ENCODE results near the gene IGHMBP2. TPM values are rescaled to one million over a fixed set of nuclear protein-coding genes. Genes with fewer than 3 reads are reported as not detected.
A peak's percentile ranks its signal among the peaks of the same experiment; 100 is the strongest.

Gene IGHMBP2
- total RNA-seq, 3 donors from 2014 or later (not counting 1 experiment from before 2014, with no cell fraction given) = 31.5 to 52.3 (median 48.5) TPM

- peaks cover 4 to 5% of the 10 kb centered on the region in 2 donors for H3K4me1 Mint-ChIP-seq
- intact Hi-C loops (cut with micrococcal nuclease) = no loop called here
- ATAC-seq (peak in 1 of 3 donors; percentile 28), DNase-seq (peak in 1 of 2 donors; percentile 74)
- no peak overlapping the region for H3K27ac ChIP-seq (ENCODE audit: low read length)
- no peaks in the 10 kb centered on the region for H3K36me3 ChIP-seq (ENCODE audit: control insufficient read depth, insufficient read depth, low read length)
- no peak for TF ChIP-seq CTCF (IDR thresholded peaks at IDR 0.05)
- no peak overlapping the region for H3K4me3 ChIP-seq (ENCODE audit: low read length)
- H3K4me3 Mint-ChIP-seq = no peak overlapping the region
- no peaks in the 10 kb centered on the region for H3K9me3 ChIP-seq (ENCODE audit: control insufficient read depth, insufficient read depth, low read length)
- WGBS (ENCODE audit: insufficient coverage) = 67% methylated on average over 15 of the region's 16 CpGs
- H3K4me1 ChIP-seq (ENCODE audit: control insufficient read depth, insufficient read depth, low read length) = no peaks in the 10 kb centered on the region
- H3K27ac Mint-ChIP-seq = no peak overlapping the region
- no peaks in the 10 kb centered on the region for H3K9me3 Mint-ChIP-seq
- H3K27me3 ChIP-seq (ENCODE audit: control insufficient read depth, insufficient read depth, low read length) = no peaks in the 10 kb centered on the region
- H3K27me3 Mint-ChIP-seq (ENCODE audit: low read depth in 2 of 2) = peaks cover 0 to 2% of the 10 kb centered on the region in 2 donors
- H3K36me3 Mint-ChIP-seq = no peaks in the 10 kb centered on the region
Observed at GRCh38 chr11:68962527-68963250, 59.0 kb downstream of the IGHMBP2 start.

GRCh38 chr11:68963779-68964178 is 60.1 kb downstream of the IGHMBP2 start:
- ATAC-seq = peak in 1 of 3 donors; percentile 61
- H3K27ac Mint-ChIP-seq = no peak overlapping the region

DNA sequence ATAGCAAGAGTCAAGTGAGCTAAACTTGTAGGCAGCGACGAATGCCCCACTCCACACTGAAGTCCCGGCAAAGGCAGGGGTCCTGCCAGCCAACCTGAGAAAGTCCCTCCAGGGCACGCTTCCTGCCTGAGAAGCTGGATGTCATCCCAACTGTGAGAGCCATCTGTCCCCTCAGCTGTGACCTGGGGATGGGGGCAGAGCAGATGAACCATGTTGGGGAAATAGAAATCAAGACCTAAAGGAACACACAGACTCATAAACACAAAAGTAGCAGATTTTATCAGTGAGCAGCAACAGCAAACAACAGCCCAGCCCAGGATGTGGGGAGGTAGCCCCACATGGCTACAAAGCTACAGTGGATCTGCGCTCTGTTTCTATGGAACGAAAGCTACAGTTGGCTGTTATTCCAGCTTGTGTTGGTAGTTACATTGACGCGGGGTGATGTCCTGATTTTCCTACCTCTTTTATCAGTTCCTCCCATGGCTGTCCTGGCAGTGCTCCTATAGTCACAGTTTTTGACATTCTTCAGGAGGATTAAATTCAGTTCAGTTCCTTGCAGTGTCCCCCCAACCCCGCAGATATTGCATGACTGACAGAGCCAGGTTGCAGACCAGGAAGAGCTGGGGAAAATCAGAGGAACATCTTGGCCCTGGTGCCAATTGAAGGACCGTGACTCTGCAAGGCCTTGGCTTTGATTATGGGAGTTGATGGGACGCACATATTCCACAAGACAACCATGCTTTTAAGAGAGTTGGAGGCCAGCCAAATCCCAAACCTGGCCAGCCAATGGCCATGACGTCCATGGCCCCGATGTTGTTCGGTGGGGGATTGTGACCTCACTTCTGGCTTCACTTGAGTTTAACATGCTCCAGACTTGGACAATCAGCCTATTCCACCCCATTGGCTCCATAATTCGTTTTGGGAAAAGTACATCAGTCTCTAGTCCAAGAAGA is 62.5 kb downstream of the IGHMBP2 start:
- H3K27me3 ChIP-seq (ENCODE audit: control insufficient read depth, insufficient read depth, low read length) = no peaks in the 10 kb centered on the region
- no peaks in the 10 kb centered on the region for H3K4me1 ChIP-seq (ENCODE audit: control insufficient read depth, insufficient read depth, low read length)
- Mint-ChIP-seq H3K27me3 (ENCODE audit: low read depth in 2 of 2) (peaks cover 0 to 7% of the 10 kb centered on the region in 2 donors), H3K4me1 (peaks cover 4 to 5% of the 10 kb centered on the region in 2 donors), H3K4me3 (no peak overlapping the region), H3K36me3 (no peaks in the 10 kb centered on the region), H3K27ac (no peak overlapping the region), H3K9me3 (no peaks in the 10 kb centered on the region)
- 88% methylated on average over 14 of the region's 15 CpGs for WGBS (ENCODE audit: insufficient coverage)
- no peak overlapping the region for H3K27ac ChIP-seq (ENCODE audit: low read length)
- H3K9me3 ChIP-seq (ENCODE audit: control insufficient read depth, insufficient read depth, low read length) = no peaks in the 10 kb centered on the region
- H3K36me3 ChIP-seq (ENCODE audit: control insufficient read depth, insufficient read depth, low read length) = no peaks in the 10 kb centered on the region
- no peak for TF ChIP-seq CTCF (IDR thresholded peaks at IDR 0.05)
- DNase-seq = peak in 1 of 2 donors; percentile 44
- intact Hi-C loops (cut with micrococcal nuclease) = no loop called here
- ATAC-seq = no peak
- H3K4me3 ChIP-seq (ENCODE audit: low read length) = no peak overlapping the region

More at GRCh38 chr11:68963779-68964178, 60.1 kb downstream of the IGHMBP2 start:
- H3K4me3 Mint-ChIP-seq = no peak overlapping the region
- H3K4me1 Mint-ChIP-seq = peaks cover 4 to 5% of the 10 kb centered on the region in 2 donors
- H3K9me3 Mint-ChIP-seq = no peaks in the 10 kb centered on the region
- Histone ChIP-seq H3K36me3 (ENCODE audit: control insufficient read depth, insufficient read depth, low read length) (no peaks in the 10 kb centered on the region), H3K9me3 (ENCODE audit: control insufficient read depth, insufficient read depth, low read length) (no peaks in the 10 kb centered on the region), H3K27me3 (ENCODE audit: control insufficient read depth, insufficient read depth, low read length) (no peaks in the 10 kb centered on the region), H3K27ac (ENCODE audit: low read length) (no peak overlapping the region), H3K4me1 (ENCODE audit: control insufficient read depth, insufficient read depth, low read length) (no peaks in the 10 kb centered on the region), H3K4me3 (ENCODE audit: low read length) (no peak overlapping the region)
- 96% methylated on average over 3 of the region's 3 CpGs for WGBS (ENCODE audit: insufficient coverage)
- H3K36me3 Mint-ChIP-seq = no peaks in the 10 kb centered on the region
- no peak for TF ChIP-seq CTCF (IDR thresholded peaks at IDR 0.05)
- H3K27me3 Mint-ChIP-seq (ENCODE audit: low read depth in 2 of 2) = peaks cover 0 to 7% of the 10 kb centered on the region in 2 donors
- intact Hi-C loops (cut with micrococcal nuclease) = no loop called here
- DNase-seq = peak in 1 of 2 donors; percentile 29

Measured in natural killer cell (primary cell).